Stimulated activated CD4-positive, alpha-beta T cell treated with anti-CD3 and anti-CD28 coated beads, Interleukin-4, amount 100 ng/mL, for 1 hour (primary cell): ENCODE results near the gene IBTK.
"Not testable (repeated sequence)": the region's sequence is repeated elsewhere in the genome, so short reads cannot be mapped to it uniquely, and the experiment has no call there.

Experiments
- DNase-seq: peaks from one replicate; pipeline ENCODE4 v3.0.0-alpha.2; 2020

The IBTK gene

DNA sequence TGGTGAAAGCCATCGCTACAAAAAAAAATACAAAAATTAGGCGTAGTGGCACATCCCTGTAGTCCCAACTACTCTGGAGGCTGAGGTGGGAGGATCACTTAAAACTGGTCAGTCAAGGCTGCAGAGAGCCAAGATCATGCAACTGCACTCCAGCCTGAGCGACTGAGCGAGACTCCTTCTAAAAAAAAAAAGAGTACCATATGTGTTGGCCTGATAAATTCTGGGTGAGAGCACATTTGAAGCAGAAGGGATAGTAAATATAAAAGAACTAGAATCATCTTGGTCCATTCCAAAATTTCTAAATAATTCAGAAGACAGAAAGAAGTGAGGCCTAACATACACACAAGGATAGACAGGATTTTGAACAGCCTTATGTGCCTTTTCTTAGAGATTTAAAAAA is 2.2 kb downstream of the IBTK start:
- no peak for DNase-seq

DNA sequence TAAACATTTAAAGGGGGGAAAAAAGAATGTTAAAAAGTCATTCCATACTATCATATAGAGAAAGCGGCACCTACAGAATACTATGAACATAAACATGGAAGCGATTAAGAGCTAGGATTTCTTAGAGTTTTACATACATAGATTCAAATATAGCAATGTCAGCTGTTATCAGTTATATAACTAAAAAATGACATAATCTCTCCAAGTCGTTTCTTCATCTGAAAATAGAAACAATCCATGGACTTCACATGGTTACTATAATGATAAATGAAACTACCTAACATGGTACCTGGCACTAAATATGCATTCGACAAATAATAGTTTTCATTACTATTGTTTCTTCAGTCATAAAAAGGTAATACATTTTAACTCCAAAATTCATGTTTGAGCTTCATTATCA is 3.7 kb downstream of the IBTK start:
- DNase-seq, result no peak

DNA sequence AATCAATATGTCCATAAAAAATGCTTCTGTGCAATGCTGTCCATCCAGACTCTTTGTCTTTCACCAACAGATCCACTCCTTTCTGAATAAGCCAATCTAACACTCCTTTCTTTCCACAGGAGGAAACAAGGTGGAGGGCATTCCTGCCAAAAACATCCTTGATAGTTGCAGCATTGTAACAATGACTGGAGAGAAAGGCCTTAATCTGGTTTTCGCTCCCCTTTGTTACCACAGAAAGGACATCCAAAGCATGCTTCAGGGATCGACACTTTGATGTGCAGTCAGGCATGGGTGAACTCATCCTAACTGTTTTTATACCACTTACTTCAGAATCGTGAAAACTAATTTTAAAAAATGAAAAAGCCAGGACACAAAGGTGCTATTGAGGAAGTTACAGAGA is 7.4 kb downstream of the IBTK start:
- no peak for DNase-seq

DNA sequence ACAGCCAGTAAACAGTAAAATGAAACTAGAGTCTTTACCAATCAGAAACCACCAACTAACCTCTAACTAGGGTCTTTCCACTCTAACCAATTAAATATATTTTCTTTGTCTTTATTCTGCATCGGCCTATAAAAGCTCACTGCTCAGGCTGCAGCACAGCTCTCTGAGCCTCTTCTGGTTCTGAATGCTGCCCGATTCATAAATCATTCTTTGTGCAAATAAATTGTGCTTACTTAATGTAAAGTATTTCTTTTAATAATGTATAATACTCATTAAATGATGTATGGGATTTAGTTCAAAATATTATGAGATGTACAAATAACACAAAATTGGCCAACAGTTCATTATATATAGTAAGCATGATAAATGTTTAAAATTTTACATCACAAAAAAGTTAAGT is 7.9 kb downstream of the IBTK start:
- DNase-seq, result no peak

DNA sequence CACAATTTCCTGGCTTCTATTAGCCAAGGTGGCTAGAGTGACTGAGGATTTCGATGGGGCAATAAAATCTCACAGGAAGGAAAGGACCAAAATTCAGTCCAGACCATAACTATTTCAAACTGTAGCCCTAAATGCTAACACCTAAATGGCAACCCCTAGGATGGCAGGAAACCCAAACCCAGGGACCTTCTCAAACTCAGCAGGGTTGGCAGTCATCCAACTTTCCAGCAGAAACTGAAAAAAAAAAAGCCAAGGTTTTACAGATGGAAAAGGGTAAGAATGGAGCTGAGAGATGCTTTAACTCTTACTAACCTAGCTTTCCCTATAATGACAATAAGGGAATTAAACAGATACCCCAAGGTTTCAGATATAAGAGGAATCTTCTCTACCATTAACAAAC is 10.5 kb downstream of the IBTK start:
- no peak for DNase-seq

DNA sequence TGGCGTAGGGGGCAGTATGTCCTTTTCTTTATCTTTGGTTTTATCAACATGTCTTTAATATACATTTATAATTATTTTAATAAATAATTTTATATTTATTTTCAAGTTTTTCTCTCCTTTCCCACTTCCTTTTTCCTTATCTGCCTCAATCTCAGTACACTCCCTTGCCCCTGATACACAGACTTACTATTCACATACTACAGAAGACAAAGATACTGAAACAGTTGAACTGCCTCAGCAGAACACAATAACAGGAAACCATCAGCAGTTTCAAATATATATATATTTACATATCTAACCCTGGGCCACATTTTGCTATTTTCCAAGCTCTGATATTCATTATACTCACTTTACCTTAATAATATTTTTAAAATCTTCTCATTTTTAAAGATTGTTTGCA is 19.8 kb downstream of the IBTK start:
- no peak for DNase-seq

DNA sequence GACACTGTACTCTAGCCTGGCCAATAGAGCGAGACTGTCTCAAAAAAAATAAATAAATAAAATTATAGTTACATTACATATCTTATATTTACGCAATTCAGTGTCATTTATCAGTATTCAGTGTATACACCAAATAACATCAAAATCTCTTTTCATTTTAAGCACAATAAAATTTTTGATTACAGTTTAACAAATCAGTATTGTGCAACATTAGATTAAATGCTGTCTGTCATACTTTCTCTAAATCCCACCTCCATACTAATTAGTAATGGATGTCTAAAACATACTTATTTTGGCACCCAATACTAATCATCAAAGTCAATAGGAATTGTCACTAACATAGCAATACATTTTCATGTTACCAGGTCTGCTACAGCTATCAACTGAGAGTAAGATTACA is 27.4 kb downstream of the IBTK start:
- no peak for DNase-seq

DNA sequence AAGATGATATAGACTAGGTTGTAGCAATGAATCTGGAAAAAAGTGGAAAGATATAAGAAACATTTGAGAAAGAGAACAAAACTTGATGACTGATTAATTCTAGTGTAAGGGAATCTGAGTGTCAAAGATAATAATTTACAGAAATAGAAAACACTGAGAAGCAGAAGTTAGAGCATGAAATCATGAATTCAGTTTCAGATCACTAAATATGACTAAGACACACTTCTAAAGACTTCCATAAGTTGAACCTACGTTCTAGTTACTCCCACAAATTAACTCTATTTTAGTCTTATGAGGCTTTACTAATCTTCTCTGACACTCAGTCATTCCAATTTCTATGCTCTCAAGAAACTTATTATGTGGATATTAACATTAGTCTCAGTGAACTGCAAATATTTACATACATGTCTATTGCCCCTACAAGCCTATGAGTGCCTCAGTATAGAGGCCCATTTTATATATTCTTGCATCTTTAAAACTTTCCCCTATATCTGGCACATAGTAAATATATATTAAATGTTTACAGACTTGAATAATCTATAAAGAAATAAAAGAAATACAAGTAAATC is 30.4 kb downstream of the IBTK start:
- no peak for DNase-seq

DNA sequence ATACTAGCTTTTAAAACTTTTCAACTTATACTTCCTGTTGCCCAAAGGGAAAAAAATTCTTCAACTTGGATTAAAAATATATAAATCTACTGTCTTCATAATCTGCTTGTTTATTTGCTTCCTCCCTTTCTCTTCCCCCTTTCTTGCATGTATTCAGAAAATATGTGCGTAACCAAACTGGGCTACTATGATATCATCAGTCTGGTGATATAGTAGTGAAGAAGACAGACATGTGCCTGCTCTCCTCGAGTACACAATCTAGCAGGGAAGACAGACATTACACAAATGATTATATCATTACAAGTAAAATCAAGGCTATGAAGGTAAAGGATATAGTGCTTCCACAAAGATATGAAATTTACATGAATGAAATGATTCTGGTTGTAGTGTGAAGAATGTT is 31.0 kb downstream of the IBTK start:
- DNase-seq, result no peak

DNA sequence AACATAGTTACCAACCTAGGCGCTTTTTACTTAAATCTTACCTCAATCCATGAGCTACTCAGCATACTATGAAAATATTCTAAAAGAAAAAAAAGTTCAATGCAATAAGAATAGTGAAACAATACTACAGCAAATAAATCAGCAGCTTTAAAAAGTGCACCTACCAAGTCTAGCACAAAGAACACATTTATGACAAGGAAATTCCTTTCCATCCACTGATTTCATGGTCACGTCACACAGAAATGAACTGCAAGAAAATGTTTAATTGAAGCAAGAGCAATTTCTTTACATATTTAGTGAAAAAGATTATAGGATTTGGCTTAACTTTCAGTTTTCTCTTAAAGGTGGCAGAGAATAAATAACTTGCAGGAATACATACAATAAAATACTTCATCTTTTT is 36.2 kb downstream of the IBTK start:
- DNase-seq, result no peak

DNA sequence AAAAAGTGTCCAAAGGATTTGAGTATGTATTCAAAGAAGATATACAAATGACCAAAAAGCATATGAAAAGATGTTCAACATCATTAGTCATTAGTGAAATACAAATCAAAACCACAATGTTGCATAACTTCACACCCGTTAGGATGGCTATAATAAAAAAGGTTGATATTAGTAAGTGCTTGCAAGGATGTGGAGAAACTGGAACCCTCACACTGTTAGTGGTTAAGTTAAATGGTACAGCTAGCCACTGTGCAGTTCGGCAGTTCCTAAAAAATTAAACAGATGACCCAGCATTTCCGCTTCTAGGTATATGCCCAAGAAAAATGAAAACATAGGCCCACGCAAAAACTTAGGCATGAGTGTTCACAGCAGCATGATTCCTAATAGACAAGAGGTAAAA is 38.6 kb downstream of the IBTK start:
- no peak for DNase-seq

DNA sequence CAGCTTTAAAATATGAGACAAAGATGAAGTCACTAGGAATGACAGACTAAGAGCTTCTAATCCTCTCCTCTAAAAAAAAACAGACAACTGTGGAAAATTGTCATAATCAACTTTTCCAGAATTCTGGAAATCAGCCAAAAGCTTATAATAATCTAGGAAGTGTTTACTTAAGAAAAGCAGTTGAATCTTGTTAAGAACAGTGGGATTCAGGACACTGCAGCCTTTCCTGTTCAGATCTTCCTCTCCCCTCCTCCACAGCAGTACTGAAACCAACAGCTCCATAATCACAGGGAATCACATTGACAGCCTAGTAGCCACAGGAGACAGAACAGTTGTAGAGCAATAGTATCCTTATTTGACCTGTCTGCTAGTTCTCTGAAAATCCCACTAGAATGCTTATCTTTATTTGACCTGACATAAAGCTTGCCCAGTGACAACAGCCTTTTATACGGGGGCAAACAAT is 41.6 kb downstream of the IBTK start:
- no peak for DNase-seq

DNA sequence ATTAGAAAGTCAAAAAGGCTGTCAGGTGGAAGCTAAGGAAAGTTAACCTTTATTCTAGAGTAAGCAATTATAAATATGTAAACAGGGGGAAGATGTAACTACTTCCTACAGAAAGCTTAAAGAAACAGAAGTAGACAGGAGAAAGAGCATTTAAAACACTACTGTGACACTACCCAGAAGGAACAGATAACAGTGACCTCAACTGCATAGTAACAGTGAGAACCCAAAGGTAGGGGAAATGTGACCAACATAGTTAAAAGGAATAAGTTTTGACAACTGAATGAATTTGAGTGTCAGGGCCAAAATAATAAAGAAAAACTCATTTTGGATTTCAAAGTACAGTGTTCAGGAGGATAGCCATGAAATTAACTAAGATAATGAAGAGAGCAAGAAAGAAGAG is 43.5 kb downstream of the IBTK start:
- DNase-seq, result no peak

DNA sequence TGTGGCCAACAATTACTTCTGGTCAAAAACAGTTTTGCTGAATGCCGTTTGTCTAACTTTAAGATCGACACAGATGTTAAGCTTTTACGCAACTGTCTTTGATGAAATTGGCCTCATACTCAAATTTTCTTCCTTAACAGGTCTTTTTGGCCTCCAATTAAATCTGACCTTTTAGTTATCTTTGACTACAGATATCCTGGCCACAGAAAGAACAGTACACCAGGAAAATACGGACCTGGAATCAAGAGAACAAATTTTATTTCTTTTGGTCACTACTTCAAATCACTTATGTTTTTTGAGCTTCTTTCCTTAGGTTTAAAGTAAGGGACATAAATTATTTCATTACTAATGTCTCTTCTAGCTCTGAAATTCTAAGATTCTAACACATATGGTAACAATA is 49.8 kb downstream of the IBTK start:
- no peak for DNase-seq

DNA sequence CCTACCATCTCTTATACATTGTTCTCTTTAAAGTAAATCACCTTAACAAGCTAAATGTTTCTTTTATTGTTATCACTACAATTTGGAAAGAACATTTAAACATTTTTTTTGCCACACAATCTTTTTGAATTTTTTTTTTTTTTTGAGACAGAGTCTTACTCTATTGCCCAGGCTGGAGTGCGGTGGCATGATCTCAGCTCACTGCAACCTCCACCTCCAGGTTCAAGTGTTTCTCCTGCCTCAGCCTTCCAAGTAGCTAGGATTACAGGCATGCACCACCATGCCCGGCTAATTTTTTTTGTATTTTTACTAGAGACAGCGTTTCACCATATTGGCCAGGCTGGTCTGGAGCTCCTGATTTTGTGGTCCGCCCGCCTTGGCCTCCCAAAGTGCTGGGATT is 50.3 kb downstream of the IBTK start:
- not testable (repeated sequence) for DNase-seq

DNA sequence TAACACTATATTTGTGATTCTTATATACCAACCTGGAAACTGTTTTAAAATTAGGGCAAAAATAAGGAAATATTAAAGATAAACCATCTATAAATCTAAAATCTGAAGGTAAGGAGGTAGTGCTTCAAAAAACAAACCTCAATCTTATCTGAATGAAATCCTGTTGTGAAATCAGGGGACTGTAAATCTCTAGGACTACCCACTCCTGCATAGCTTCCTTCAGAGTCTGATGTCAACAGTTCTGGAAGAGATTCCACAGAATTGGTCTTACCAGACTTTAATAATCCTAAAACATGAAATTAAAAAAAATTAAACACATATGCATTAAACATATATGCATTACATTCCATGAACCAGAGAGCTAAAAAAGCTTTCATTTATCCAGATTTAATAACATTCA is 51.4 kb downstream of the IBTK start:
- no peak for DNase-seq

DNA sequence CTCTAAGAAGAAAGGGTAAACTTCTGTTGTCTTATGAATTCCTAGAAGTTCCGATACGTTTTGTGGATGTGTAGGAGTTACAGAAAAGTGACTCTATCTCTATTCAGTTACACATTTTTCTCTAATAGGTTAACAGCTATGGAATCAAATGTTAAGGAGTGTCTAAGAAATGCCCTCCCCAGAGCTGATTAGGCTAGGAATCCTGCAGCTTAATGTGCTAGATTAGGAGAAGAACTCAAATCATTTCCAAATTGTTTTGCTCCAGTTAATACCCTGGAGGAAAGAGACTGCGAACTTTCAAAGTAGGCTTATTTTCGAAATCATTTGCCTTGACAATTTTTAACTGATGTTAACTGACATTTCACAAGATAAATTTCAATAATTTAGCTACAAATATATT is 51.9 kb downstream of the IBTK start:
- DNase-seq, result no peak

DNA sequence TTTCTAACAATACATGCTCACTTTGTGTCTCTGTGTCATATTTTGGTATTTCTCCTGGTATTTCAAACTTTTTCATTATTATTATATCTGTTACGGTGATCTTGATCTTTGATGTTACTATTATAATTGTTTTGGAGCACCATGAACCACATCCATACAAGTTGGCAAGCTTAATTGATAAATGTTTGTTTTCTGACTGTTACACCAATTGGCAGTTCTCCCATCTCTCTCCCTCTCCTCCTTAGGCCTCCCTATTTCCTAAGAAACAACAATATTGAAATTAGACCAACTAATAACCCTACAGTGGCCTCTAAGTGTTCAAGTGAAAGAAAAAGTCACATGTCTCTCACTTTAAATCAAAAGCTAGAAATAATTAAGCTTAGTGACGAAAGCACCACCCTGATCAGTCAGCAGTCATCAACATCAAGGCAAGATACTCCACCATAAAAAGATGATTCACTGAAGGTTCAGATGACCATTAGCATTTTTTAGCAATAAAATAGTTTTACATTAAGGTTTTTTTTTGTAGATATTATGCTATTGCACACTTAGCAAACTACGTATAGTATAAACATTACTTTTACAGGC is 61.5 kb downstream of the IBTK start:
- no peak for DNase-seq

DNA sequence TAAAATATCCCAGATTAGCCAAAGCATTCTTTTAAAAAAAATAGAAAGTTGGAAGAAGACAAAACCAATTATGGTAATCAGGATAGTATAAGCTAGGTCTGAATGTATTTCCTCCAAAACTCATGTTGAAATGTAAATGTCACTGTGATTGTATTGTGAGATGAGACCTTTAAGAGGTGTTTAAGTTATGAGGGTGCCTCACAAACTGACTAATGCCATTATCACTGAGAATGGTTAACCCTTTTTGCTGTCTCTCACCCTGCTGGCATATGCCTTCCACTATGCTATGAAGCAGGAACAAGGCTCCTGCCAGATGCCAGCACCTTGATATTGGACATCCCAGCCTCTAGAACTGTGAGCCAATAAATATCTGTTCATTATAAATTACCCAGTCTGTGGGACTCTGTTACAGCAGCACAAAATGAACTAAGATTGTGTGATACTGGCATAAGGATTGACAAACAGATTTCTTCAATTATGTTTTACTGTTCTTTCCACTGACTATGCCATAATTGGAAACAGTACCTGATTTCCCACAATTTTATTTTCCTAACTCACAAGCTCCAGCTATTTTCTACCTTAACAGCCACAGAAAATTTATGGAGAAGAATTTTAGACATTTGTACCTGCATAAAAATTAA is 63.8 kb downstream of the IBTK start:
- DNase-seq, result no peak

DNA sequence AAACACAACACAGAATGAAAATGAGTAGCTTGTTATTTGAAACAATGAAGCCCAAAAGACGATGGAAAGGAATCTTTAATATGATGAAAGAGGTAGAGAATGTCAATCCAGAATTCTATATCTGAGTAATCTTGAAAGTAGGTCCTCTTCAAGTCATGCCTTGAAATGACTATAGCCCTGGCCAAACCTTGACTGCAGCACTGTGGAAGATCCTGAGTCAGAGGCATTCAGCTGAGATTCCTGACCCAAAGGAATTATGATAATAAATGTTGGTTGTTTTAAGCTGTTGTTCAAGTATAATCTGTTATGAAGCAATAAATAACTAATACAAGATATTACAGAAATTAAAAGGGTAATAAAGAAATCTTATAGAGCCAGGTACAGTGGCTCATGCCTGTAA is 64.8 kb downstream of the IBTK start:
- DNase-seq, result no peak

DNA sequence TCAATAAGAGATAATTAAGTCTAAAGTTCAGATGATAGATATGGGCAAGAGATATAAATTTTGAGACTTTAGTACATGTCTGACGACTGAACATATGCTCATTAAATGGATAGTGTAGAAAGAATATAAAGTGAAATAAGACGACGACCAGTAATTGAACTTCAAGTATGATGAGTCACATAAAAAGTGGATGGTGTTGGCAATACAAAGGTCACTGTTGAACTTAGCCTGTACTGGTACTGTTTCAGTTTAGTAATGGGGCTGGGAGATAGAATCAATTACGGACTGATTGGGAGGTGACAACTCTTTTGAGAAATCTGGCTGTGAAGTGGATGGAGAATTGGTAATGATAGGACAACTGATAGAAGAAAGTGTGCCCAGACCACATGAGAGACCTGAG is 68.1 kb downstream of the IBTK start:
- DNase-seq, result no peak

DNA sequence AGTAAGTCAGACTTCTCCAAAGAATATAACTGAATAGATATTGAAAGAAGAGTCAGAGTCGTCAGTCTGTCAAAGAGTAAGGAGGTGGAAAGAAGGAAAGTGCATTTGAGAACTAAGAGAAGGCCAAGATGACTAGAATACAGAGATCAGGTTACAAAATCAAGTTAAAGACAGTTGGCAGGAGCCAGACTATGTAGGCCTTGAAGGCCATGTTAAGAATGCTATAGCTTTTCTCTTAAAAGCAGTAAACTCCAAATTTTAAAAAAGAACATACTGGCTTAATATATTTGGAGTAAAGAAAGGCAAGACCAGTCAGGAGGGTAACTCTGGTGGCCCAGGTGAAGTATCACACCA is 68.8 kb downstream of the IBTK start:
- no peak for DNase-seq

DNA sequence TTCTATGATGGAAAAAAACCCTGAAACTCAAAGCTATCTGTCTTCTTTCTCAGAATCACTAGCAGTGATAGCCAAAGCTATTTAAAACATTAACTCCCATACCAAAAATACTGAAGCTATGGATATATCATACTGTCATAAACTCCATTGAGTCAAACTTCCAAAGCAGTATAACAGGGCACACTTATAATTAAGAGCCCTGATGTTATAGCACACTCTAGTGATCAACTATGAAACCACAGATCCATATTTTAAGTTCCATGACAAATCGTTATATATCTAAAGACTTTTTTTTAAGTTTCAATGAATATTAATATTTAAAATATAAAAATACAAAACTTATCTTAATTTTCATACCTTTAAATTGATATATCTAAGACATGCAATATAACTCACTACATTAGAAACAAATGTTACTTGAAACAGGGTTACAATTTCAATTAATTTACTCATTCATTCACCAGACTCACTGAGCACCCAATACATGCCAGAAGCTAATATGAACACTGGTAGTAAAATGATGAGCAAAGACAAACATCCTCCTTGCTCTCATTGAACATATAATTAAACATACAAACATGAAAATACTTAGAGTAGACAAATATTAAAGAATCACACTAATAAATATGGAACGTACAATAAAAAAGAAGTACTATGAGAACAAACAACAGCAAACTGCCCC is 69.3 kb downstream of the IBTK start:
- DNase-seq, result no peak

DNA sequence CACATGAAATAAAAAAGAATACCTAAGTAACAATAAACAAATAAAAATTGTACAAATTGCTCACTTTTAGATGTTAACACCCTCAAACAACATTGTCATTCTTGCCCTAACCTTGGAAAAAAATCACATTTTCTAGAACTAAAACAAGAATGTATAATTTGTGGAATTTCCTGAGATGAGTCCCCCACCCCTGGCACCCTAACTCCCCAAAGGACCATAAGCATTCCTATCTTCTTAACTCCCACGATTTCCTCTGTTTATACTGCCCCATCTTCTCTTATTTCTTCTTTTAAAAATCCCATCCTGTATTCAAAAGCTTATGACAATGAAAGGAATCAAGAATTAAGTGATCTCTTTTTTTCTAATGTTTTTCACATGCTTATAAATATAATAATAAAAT is 70.9 kb downstream of the IBTK start:
- DNase-seq, result no peak

DNA sequence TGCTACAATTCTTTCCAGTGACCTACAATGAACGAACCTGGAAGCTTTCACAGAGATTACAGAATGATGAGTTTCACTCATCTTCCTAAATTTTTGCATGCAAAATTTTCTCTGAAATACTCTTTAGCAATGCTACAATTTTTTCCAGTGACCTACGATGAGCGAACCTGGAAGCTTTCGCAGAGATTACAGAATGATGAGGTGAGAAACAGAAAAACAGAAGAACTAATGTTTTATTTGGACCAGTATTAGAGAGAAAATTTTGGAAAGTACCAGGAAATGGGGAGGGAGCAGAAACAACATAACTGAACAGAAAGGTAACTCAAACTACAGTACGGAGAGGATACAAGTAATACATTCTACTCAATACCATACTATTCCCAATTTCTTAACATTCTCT is 75.0 kb downstream of the IBTK start:
- DNase-seq, result no peak
